Endothelial cell (in vitro differentiated cells): ENCODE results near the gene GALNT13. TPM values are rescaled to one million over a fixed set of nuclear protein-coding genes. Genes with fewer than 3 reads are reported as not detected.

Experiments
- DNase-seq: peaks from one replicate; pipeline ENCODE4 v3.0.0; 2021; ENCODE audit warnings: low spot score
- H3K27ac Mint-ChIP-seq: one replicate; pipeline ENCODE4 v1.8.0; 2021; ENCODE audit warnings: mixed read lengths, inconsistent platforms; ENCODE audit not compliant: unreplicated experiment
- H3K27me3 Mint-ChIP-seq: one replicate; pipeline ENCODE4 v1.8.0; 2021; ENCODE audit warnings: mild to moderate bottlenecking, moderate library complexity, mixed read lengths, inconsistent platforms; ENCODE audit not compliant: unreplicated experiment
- H3K36me3 Mint-ChIP-seq: one replicate; pipeline ENCODE4 v1.8.0; 2021; ENCODE audit warnings: mild to moderate bottlenecking, low read depth, mixed read lengths, inconsistent platforms; ENCODE audit not compliant: unreplicated experiment
- H3K4me1 Mint-ChIP-seq: one replicate; pipeline ENCODE4 v1.8.0; 2021; ENCODE audit warnings: mild to moderate bottlenecking, mixed read lengths, inconsistent platforms; ENCODE audit not compliant: unreplicated experiment
- H3K4me3 Mint-ChIP-seq: one replicate; pipeline ENCODE4 v1.8.0; 2021; ENCODE audit warnings: mild to moderate bottlenecking, mixed read lengths, inconsistent platforms; ENCODE audit not compliant: unreplicated experiment
- H3K9me3 Mint-ChIP-seq: one replicate; pipeline ENCODE4 v1.8.0; 2021; ENCODE audit warnings: mixed read lengths, inconsistent platforms; ENCODE audit not compliant: unreplicated experiment
- total RNA-seq: library from RNA; stranded (reverse); fragmentation: NEBNext Ultra II Directional; extraction: Animal tissue kit (Norgen Biotek cat#: 25700); gene quantifications from one replicate; pipeline ENCODE4 v1.2.1, GENCODE V29; 2021; ENCODE audit not compliant: unreplicated experiment
- TF ChIP-seq, protein P1 (sequence below): fragments of 200-600 bp; sonication (generic); IDR thresholded peaks from one replicate; pipeline ENCODE4 v1.5.0; 2021; ENCODE audit warnings: antibody characterized with exemption; ENCODE audit not compliant: unreplicated experiment

Gene GALNT13
- total RNA-seq, 1 donor from 2014 or later = 26.3 TPM

GRCh38 chr2:154032220-154032619 is 160.5 kb downstream of the GALNT13 start:
- DNase-seq = no peak
- Mint-ChIP-seq H3K9me3 (no peaks in the 10 kb centered on the region), H3K27ac (no peak overlapping the region), H3K27me3 (no peaks in the 10 kb centered on the region), H3K4me1 (peaks cover 4% of the 10 kb centered on the region), H3K4me3 (no peak overlapping the region), H3K36me3 (no peaks in the 10 kb centered on the region)
- TF ChIP-seq, protein P1, sequence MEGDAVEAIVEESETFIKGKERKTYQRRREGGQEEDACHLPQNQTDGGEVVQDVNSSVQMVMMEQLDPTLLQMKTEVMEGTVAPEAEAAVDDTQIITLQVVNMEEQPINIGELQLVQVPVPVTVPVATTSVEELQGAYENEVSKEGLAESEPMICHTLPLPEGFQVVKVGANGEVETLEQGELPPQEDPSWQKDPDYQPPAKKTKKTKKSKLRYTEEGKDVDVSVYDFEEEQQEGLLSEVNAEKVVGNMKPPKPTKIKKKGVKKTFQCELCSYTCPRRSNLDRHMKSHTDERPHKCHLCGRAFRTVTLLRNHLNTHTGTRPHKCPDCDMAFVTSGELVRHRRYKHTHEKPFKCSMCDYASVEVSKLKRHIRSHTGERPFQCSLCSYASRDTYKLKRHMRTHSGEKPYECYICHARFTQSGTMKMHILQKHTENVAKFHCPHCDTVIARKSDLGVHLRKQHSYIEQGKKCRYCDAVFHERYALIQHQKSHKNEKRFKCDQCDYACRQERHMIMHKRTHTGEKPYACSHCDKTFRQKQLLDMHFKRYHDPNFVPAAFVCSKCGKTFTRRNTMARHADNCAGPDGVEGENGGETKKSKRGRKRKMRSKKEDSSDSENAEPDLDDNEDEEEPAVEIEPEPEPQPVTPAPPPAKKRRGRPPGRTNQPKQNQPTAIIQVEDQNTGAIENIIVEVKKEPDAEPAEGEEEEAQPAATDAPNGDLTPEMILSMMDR = no peak

GRCh38 chr2:154046493-154046892 is 174.8 kb downstream of the GALNT13 start:
- Mint-ChIP-seq H3K9me3 (no peaks in the 10 kb centered on the region), H3K4me1 (peaks cover 4% of the 10 kb centered on the region), H3K27me3 (no peaks in the 10 kb centered on the region), H3K36me3 (no peaks in the 10 kb centered on the region), H3K27ac (no peak overlapping the region), H3K4me3 (no peak overlapping the region)
- DNase-seq = no peak
- TF ChIP-seq, protein P1 = no peak

- Mint-ChIP-seq H3K27ac (no peak overlapping the region), H3K4me1 (peaks cover 4% of the 10 kb centered on the region), H3K27me3 (no peaks in the 10 kb centered on the region), H3K4me3 (no peak overlapping the region), H3K36me3 (no peaks in the 10 kb centered on the region), H3K9me3 (no peaks in the 10 kb centered on the region)
- DNase-seq = no peak
- TF ChIP-seq, protein P1 = no peak
Measured at GRCh38 chr2:154048905-154049304, 177.2 kb downstream of the GALNT13 start.

- Mint-ChIP-seq H3K27me3 (no peaks in the 10 kb centered on the region), H3K4me3 (no peak overlapping the region), H3K4me1 (peaks cover 4% of the 10 kb centered on the region), H3K9me3 (no peaks in the 10 kb centered on the region), H3K36me3 (no peaks in the 10 kb centered on the region), H3K27ac (no peak overlapping the region)
- TF ChIP-seq, protein P1 = no peak
- DNase-seq = no peak
Measured at GRCh38 chr2:154049561-154049960, 177.8 kb downstream of the GALNT13 start.

DNA sequence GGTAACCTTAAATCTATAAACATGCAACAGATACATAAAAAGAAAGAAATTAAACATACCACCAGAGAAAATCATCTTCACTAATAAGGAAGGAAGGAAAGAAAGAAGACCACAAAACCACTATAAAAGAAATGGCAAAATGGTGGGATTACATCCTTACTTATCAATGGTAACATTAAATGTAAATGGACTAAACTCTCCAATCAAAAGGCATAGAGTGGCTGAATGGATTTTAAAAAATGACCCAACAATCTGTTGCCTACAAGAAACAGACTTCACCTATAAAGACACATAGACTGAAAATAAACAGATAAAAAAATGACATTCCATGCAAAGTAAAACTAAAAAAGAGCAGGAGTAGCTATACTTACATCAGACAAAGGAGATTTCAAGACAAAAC is 195.4 kb downstream of the GALNT13 start:
- H3K27me3 Mint-ChIP-seq = no peaks in the 10 kb centered on the region
- no peak overlapping the region for H3K4me3 Mint-ChIP-seq
- H3K9me3 Mint-ChIP-seq = no peaks in the 10 kb centered on the region
- no peak for DNase-seq
- peaks cover 11% of the 10 kb centered on the region for H3K4me1 Mint-ChIP-seq
- TF ChIP-seq, protein P1 = no peak
- H3K36me3 Mint-ChIP-seq = peaks cover 28% of the 10 kb centered on the region
- no peak overlapping the region for H3K27ac Mint-ChIP-seq
